NCI-H1092 treated with DMSO at 0.1 percent for 48 hours (cell line): ENCODE data around the gene OAF.
"Not testable (repeated sequence)": the region's sequence is repeated elsewhere in the genome, so short reads cannot be mapped to it uniquely, and the experiment has no call there.

Experiments
- DNase-seq: peaks from one replicate; lab custom pipeline; 2025; lab: John Stamatoyannopoulos, UW

The OAF gene

DNA sequence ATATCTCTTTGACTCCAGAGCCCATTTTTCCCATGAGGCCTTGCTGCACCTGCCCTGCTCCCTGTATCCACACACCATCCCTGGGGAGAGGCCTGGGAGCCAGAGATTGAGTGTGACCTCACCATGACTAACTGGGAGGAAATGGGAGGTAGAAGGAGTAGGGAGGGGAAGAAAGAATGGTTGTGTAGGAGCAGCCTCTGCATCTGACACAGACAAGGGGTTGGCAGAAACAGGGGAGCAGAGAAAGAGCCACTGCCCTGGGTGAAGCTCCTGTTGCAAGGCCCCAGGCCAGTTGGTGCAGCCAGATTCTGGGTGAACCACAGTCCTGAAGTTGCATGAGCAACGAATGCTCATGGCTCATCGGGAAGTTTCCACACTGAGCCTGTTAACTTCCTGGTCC is 61.5 kb downstream of the OAF start:
- no peak for DNase-seq

DNA sequence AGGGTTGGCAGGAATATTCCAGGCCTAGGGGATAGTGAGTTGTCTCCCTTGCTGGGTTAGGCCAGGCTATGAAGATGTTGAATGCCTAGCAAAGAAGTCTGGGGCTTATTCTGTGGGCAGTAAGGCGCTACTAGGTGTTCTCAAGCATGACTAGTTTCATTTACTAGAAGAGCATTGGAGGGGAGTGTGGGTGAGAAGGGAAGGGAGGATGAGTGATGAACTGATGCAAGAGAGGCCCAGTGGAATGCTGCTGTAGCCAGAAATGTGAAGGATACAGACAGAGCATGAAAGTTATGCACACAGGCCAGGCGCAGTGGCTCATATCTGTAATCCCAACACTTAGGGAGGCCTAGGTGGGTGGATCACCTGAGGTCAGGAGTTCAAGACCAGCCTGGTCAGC is 62.6 kb downstream of the OAF start:
- no peak for DNase-seq

DNA sequence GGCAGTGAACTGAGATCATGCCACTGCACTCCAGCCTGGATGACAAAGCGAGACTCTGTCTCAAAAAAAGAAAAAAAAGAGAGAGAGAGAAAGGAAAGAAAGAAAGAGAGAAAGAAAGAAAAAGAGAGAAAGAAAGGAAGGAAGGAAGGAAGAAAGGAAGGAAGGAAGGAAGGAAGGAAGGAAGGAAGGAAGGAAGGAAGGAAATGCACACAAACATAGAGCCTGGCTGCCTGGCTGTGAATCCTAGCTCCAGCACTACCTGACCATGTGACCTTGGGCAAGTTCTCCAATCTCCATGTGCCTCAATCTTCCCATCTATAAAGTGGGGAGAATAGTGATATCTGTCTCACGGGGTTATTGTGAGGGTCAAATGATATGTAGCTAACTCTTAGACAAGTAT is 63.1 kb downstream of the OAF start:
- DNase-seq = not testable (repeated sequence)

DNA sequence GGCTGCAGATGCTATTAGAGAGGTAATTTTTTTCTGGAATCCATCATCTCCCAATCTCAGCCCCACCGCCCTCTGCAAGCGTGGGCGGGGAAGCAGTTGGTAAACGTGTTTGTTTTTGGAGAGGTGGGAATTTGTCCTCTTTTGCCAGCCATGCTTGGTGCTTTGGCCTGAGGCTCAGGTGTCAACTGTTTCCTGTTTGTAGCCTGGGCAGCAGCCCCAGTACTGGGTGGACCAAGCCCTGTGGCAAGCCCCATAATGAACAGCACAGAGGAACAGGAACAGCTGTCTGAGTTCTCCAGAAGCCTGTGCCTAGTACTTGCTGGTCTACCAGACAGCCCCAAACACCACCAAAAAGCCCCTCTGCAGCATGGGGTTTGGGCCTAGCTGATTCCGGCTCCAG is 68.7 kb downstream of the OAF start:
- no peak for DNase-seq
